Inferior parietal cortex (tissue), 1 donor: ENCODE data around the gene IRGC.

ENCODE experiments used
- DNase-seq: peaks from one replicate; pipeline ENCODE4 v3.0.0-alpha.2; 2016; ENCODE audit errors: extremely low spot score

The IRGC gene

DNA sequence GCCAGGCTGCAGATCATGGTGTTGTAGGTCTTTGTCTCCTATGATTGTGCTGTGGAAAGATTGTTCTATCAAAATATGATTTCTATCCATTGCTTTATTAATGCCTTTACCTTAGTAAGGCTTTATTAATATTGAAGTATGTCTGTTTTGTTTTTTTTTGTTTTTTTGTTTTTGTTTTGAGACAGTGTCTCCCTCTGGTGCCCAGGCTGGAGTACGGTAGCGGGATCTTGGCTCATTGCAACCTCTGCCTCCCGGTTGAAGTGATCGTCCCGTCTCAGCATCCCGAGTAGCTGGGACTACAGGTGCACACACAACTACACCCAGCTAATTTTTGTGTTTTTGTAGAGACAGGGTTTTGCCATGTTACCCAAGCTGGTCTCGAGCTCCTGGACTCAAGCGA, 7.7 kb downstream of the IRGC start:
- DNase-seq = no peak

DNA sequence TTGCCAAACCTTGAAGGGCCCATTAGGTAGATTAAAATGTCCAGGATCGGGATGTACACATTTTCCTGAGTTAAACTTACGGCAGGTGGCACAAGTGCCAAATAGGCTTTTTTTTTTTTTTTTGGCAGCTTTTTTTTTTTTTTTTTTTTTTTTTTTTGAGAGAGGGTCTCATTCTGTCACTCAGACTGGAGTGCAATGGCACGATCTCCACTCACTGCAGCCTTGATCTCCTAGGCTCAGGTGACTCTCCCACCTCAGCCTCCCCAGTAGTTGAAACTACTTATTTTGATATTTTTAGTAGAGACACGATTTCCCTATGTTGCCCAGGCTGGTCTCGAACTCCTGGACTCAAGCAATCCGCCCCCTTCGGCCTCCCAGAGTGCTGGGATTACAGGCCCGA, 9.0 kb downstream of the IRGC start:
- DNase-seq = no peak

DNA sequence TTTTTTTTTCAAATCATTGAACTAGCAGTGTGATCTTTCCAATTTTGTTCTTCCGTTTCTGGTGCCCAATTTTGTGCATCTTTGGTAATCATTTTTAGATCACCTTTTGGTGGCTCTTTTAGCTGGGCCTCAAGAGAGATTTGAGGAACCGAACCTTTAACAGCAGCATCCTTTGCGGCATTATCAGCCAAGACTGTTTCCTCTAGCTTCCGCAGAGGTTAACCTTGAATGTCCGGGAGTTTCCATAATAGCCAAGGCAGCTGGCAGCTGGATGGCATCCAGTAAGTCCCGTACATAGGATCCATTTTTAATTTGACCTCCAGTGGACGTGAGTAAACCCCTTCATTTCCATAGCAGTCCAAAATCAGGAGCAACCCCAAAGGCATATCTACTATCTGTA, 9.6 kb downstream of the IRGC start:
- no peak for DNase-seq

GRCh38 chr19:43726736-43727592, 11.1 kb downstream of the IRGC start:
- DNase-seq = no peak

- no peak for DNase-seq
Measured at GRCh38 chr19:43727593-43727853, 11.6 kb downstream of the IRGC start.

GRCh38 chr19:43729919-43730318, 14.0 kb downstream of the IRGC start:
- DNase-seq = no peak

GRCh38 chr19:43731346-43731745, 15.5 kb downstream of the IRGC start:
- no peak for DNase-seq

GRCh38 chr19:43731846-43732245, 16.0 kb downstream of the IRGC start:
- no peak for DNase-seq

DNA sequence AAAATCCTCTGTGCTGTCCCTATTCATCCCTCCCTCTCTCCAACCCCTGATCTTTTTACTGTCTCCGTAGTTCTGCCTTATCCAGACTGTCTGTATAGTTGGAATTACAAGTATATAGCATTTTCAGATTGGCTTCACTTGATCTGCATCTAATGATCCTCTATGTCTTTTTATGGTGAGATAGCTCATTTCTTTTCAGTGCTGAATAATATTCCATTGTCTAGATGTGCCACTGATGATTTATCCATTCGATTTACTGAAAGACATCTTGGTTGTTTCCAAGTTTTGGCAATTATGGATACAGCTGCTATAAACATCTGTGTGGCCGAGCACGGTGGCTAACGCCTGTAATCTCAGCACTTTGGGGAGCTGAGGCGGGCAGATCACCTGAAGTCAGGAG, 19.1 kb downstream of the IRGC start:
- DNase-seq = no peak

- DNase-seq = no peak
Measured at GRCh38 chr19:43735957-43736356, 20.1 kb downstream of the IRGC start.

- DNase-seq = no peak
Measured at GRCh38 chr19:43738780-43739211, 22.9 kb downstream of the IRGC start.

DNA sequence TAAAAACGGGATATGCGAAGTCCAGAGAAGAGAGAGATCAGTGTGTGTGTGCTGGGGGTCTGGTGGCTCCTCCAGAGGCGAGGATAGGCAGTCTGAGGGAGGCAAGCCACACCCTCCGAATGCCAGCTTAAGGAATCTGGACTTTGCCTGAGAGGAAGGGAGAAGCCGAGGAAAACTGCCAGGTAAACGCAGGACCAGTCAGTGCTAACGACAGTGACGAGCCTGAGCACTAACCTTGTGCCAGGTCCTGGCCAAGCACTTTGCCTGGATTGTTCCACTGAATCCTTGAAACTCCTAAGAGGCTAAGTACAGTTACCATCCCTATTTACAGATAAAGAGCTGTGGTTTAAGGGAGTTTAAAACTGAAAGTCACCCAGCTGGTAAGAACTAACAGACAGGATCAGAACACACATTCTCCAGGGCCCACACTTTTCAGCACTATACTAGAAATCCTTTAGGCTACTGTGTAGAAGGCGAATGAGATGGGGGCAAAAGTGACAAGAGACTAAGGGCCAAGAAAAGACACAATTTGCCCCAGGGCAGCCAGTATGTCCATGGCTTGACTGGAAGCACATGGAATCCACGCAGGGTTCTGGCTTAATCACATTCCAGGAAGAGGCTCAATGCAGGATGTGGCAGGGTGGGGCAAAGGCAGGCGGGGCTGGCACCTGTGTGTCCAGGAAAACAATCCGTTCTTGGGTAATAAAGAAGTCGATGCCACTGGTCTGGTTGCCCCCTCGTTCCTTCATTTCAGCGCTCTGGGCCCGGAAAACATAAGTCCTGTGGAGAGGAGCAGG, 23.8 kb downstream of the IRGC start:
- DNase-seq = no peak

GRCh38 chr19:43741075-43741825, 25.4 kb downstream of the IRGC start:
- DNase-seq = no peak

GRCh38 chr19:43743059-43743458, 27.2 kb downstream of the IRGC start:
- DNase-seq = peak; percentile 15

- DNase-seq = no peak
Measured at GRCh38 chr19:43747557-43748204, 31.8 kb downstream of the IRGC start.

DNA sequence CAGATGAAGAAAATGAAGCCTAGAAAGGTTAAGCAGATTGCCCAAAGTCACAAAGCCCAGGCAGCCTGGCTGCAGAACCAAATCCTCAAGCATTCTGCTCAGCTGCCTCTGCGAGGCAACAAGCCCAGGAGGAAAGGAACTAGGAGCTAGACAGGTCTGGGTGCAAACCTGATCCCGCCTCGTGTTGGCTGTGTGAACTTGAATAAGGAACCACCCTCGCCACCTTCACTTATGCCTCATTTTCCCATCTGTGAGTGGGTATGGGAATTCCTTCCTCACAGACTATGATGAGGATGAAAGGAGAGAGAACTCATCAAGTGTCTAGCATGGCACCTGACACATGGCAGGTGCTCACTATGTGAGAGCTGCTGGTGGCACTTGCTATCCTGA, 32.3 kb downstream of the IRGC start:
- DNase-seq = no peak

DNA sequence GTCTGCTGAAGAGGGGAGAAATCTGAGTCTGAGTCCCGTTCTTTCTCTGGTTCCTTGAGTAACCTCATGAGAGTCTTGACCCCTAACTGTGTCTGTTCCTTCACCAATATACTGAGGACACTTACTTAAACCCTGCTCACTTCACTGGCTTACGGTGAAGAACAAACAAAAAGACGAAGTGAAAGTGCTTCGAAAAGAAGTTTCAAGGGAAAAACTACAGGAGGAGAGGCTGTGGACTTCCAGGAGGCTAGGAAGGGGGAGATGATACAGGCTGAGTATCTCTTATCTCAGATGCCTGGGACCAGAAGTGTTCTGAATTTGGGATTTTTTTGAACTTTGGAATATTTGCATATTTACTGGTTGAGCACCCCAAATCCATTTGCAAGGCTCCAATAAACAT, 32.8 kb downstream of the IRGC start:
- DNase-seq = no peak

DNA sequence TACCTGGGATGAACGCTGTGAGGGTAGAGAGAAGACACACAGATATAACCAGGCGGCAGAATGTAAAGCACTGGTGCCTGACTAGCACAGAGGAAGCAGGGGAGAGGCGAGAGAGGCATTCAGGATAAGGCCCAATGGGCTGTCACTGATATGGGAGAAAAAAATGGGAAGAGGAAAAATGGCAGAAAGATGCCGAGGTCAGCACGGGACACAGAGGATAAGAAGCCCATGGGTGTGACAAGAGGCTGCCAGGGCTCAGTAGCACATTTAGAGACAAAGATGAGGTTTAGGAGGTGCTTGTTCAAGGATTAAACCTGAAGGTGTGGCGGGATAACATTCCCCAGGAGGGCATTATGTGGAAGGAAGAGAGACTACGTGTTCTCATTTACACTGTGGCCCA, 33.3 kb downstream of the IRGC start:
- no peak for DNase-seq

GRCh38 chr19:43749898-43750297, 34.0 kb downstream of the IRGC start:
- no peak for DNase-seq

DNA sequence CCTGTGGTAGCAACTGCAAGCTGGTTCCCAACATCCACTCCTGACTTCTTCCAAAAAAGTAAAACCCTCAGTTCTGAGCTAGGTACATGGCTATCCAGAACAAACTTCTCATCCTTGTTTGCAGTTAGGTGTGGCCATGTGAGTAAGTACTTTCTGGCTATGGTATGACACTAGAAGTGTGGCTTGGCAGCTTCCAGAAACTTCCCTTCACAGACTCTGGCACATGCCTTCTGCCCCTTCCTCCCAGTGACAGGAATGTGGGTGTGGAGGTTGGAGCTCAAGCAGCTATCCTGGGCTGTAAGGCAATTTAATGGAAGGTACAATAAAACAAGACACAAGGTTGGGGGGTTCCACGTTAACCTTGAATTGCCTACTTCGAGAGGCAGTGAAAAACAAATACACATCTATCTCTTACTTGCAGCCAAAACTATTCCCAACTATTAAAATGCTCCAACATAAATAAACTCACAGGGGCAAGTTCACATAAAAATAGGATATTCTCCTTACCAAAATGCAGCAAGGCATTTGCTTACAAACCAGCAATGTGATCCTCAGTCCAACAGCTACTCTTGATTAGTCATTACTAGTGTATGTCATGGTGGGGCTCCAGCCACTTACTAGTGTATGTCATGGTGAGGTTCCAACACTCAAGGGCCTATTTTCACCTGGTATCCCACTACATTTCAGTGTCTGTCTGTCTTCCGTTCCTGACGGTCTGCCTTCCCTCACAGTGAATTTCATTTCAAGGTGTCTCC, 35.8 kb downstream of the IRGC start:
- no peak for DNase-seq

GRCh38 chr19:43752287-43752875, 36.5 kb downstream of the IRGC start:
- DNase-seq = no peak
